ENCODE data around the gene G2E3. TPM values are rescaled to one million over a fixed set of nuclear protein-coding genes. Genes with fewer than 3 reads are reported as not detected.

Gene G2E3
- total RNA-seq, result 12.6 and 17.0 TPM in 2 replicates

DNA sequence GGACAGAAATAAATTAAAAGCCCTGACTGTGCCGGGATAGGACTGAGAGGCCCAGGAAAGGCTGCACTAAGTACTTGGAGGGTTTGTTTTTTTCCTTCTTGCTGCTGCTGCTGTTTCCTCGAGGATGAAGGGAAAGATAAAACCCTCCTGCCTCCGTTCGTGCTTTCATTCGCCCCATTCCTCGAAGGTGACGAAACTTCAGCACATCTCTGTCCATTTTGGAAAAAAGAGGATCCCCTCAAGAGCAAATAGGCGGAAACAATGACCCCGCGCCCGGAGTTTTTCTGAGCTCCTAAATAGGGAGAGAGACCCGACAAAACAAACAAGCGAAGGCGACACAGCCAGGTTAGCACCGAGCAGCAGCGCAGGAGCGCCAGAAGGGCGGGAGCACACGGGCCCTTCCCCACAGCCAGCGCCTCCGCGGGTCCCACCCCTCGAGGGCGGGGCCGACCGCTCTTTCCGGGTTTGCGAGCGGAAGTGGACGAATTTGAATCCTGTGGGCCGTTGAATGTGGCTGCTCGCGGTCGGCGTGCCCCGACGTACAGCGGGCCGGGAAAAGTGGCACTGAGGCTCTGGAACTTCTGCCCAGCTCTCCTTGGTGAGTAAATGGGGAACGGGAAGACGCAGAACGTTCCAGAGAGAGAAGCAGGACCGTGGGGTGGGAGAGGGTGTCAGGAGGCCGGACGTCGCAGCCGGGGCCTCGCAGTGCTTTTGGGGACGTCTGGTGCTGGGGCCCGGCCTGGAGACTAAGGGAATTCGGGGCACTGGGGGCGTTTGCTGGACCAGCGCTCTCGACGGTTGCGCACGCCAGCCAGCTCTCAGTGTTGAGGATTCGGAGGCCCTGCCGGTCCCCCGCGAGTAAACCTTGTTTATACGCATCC, at the start of gene G2E3:
Gene G2E3, plus strand, starts transcription at position 484 of the 881 bp plus-strand sequence. CDS start 21,922 bp downstream, outside the sequence.

DNA sequence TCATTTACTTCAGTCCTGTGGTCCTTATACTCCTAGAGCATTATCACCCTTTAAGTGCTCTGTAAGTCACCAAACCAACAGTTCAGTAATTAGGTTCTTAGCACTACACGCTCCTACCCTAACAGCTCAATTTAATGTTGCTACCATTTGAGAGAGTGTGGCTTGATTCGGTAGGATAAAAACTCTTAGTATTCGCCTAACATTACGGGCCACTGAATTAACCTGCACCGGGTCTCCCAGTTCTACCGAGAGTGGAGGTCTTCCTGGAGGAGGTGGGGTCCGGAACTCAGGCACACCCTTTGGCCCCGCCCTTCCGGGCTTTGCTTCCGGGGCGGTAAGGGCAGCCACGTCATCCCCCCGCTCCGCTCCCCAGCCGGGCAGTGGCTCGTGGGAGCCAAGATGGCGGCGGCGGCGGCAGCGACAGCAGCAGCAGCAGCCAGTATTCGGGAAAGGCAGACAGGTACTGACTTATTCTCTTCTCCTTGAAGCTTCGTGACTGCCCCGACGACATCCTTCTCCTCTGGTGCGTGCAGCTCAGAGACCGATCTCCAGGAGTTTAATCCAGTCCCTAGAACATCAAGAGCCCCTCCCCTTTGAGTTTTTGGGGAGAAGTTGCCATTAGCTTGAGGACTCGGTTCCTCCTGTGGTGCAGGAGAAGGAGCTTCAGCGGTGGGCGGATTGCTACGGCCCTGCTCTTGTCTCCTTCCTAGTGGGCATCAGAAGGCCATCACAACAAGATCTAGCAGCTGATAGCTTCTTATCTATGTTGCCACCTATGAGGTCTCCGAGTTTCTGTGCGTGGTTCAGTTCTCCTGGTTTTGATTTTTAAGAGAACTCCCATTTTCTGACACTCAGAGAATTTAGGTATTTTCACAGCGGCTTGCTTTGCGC, 63.2 kb downstream of the G2E3 start, which contains the start of gene SCFD1:
Gene SCFD1, plus strand, starts transcription at position 380 of the 891 bp plus-strand sequence. Its CDS starts 20 bp downstream, at position 400.

Small RNAs within 50 kb of the gene (small RNA-seq; reads per million reads assigned to genes)
- not detected for gene RF02271

Other genes with a start within 250 kb of the G2E3 start
- gene SCFD1, start 63.2 kb downstream of the G2E3 start, total RNA-seq, result 115 and 133 TPM in 2 replicates